Esophagus muscularis mucosa (tissue), 4 donors: ENCODE results near the gene CHST15. TPM values are rescaled to one million over a fixed set of nuclear protein-coding genes. Genes with fewer than 3 reads are reported as not detected.

Experiments
- DNase-seq: peaks from one replicate; pipeline ENCODE4 v3.0.0-alpha.2; 2017; ENCODE audit errors: extremely low spot score
- H3K27ac ChIP-seq, 4 donors: fragments of 200-600 bp; sonication (generic); replicated peaks in 1 of 4; 1 replicate in 3 of 4; 2 replicates in 1 of 4; pipeline ENCODE4 v1.5.1; 2016 to 2019; ENCODE audit warnings: mild to moderate bottlenecking in 1 of 4
- H3K27me3 ChIP-seq, 4 donors: fragments of 200-600 bp; sonication (generic); one replicate each; pipeline versions ENCODE4 v1.5.1 to v1.6.0; 2016 to 2019
- H3K36me3 ChIP-seq, 4 donors: fragments of 200-600 bp; sonication (generic); one replicate each; pipeline ENCODE4 v1.5.1; 2016 to 2019
- H3K4me1 ChIP-seq, 4 donors: fragments of 200-600 bp; sonication (generic); one replicate each; pipeline ENCODE4 v1.5.1; 2016 to 2019
- H3K4me3 ChIP-seq, 4 donors: fragments of 200-600 bp; sonication (generic); 1 replicate in 2 of 4; 2 replicates in 2 of 4; pipeline ENCODE4 v1.5.1; 2016 to 2019; ENCODE audit warnings: mild to moderate bottlenecking in 4 of 4, moderate library complexity in 1 of 4
- H3K9me3 ChIP-seq, 4 donors: fragments of 200-600 bp; sonication (generic); 1 replicate in 3 of 4; 2 replicates in 1 of 4; pipeline ENCODE4 v1.5.1; 2016 to 2019
- EP300 ChIP-seq: sonication (generic); formaldehyde crosslinking; IDR thresholded peaks from one replicate; pipeline ENCODE4 v1.6.1; 2017; ENCODE audit warnings: antibody characterized with exemption
- POLR2A ChIP-seq: fragments of 450-650 bp; IDR thresholded peaks from one replicate; pipeline ENCODE4 v1.6.1; 2017; ENCODE audit warnings: antibody characterized with exemption, moderate library complexity, mild to moderate bottlenecking, low read depth
- POLR2AphosphoS5 ChIP-seq, 2 donors: sonication (generic); formaldehyde crosslinking; IDR thresholded peaks; one replicate each; pipeline ENCODE4 v1.6.1; 2017; ENCODE audit warnings: antibody characterized with exemption in 2 of 2
- WGBS: methylation state at CpG from one replicate; pipeline ENCODE4 v1.1.5; 2018; 5-methylcytosine and 5-hydroxymethylcytosine counted together
- intact Hi-C: fragments of 100-400 bp; cut with DNase I; formaldehyde crosslinking; loops from one replicate; pipeline ENCODE4 v1.15.1; 2023
- total RNA-seq, 4 donors: library from RNA; depleted of rRNA; stranded (reverse); fragments of >200 nt; gene quantifications; one replicate each; pipeline versions ENCODE4 v1.1.0 to v1.2.1, GENCODE V29; 2016
- TF ChIP-seq, protein P1 (sequence below), 3 experiments: fragments of 200-600 bp in 2 of 3; fragments of 450-650 bp in 1 of 3; sonication (generic) in 2 of 3; IDR thresholded peaks; one replicate each; pipeline ENCODE4 v1.5.1; 2017 to 2019; ENCODE audit warnings: antibody characterized with exemption in 3 of 3, mild to moderate bottlenecking in 2 of 3, moderate library complexity in 1 of 3

CHST15 gene
- total RNA-seq, 4 donors from 2014 or later, result 48.2 to 76.1 (median 62.5) TPM

DNA sequence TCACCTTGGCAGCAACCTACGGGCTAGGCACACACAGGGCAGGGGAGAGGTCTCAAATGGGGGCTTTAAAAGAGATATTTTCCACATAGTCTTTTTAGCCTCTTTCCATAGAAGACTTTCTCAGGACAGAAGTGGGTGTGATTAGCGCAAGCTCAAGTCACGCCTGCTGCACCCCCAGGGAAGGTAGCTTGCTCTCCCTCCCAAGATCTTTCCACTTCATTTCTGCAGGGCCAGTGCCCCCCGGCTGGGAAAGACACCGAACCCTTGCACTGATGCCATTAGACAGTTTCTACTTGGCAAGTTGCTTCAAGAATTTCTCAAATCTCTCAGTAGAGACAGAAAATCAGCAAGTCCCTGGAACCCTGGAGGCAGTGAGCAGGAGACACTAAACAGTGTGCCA, 19.4 kb downstream of the CHST15 start:
- DNase-seq, result no peak
- Histone ChIP-seq H3K27ac (no peak overlapping the region), H3K27me3 (no peaks in the 10 kb centered on the region), H3K4me1 (peaks cover 11 to 96% (median 89%) of the 10 kb centered on the region in 4 donors), H3K36me3 (no peaks in the 10 kb centered on the region), H3K4me3 (no peak overlapping the region), H3K9me3 (no peaks in the 10 kb centered on the region)
- no peak for TF ChIP-seq POLR2A
- TF ChIP-seq, protein P1, sequence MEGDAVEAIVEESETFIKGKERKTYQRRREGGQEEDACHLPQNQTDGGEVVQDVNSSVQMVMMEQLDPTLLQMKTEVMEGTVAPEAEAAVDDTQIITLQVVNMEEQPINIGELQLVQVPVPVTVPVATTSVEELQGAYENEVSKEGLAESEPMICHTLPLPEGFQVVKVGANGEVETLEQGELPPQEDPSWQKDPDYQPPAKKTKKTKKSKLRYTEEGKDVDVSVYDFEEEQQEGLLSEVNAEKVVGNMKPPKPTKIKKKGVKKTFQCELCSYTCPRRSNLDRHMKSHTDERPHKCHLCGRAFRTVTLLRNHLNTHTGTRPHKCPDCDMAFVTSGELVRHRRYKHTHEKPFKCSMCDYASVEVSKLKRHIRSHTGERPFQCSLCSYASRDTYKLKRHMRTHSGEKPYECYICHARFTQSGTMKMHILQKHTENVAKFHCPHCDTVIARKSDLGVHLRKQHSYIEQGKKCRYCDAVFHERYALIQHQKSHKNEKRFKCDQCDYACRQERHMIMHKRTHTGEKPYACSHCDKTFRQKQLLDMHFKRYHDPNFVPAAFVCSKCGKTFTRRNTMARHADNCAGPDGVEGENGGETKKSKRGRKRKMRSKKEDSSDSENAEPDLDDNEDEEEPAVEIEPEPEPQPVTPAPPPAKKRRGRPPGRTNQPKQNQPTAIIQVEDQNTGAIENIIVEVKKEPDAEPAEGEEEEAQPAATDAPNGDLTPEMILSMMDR (IDR thresholded peaks at IDR 0.05), result no peak
- TF ChIP-seq EP300, result no peak
- no peak for TF ChIP-seq POLR2AphosphoS5 (IDR thresholded peaks at IDR 0.05)
- WGBS, result 92% methylated on average over 5 of the region's 5 CpGs
- intact Hi-C loops, result no loop called here

DNA sequence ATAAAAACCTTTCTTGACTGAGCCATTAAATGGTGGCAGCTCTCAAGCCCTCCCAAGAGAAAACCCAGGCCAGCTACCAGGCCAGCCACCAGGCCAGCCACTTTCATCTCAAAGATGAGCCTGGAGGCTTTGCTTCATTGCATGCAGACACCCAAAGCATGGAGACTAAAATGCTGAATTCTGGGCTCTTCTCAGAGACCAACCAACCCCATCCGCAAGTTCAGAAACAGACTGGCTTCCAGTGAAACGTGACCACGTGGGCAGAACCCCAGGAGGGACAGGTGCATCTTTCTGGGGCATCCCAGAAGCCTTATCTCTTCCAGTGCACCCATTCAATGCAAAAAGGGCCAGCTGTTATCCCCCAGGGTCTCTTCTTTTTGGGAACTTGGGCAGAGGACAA, 20.9 kb downstream of the CHST15 start:
- Histone ChIP-seq H3K9me3 (no peaks in the 10 kb centered on the region), H3K27ac (peak overlapping the region in 2 of 4 donors; percentile 38 to 54), H3K4me3 (no peak overlapping the region), H3K4me1 (peaks cover 11 to 94% (median 87%) of the 10 kb centered on the region in 4 donors), H3K27me3 (no peaks in the 10 kb centered on the region), H3K36me3 (no peaks in the 10 kb centered on the region)
- intact Hi-C loops, result no loop called here
- 92% methylated on average over 3 of the region's 3 CpGs for WGBS
- TF ChIP-seq POLR2AphosphoS5 (IDR thresholded peaks at IDR 0.05) (no peak), POLR2A (no peak), EP300 (no peak)
- TF ChIP-seq, protein P1 (IDR thresholded peaks at IDR 0.05), result no peak
- DNase-seq, result no peak

DNA sequence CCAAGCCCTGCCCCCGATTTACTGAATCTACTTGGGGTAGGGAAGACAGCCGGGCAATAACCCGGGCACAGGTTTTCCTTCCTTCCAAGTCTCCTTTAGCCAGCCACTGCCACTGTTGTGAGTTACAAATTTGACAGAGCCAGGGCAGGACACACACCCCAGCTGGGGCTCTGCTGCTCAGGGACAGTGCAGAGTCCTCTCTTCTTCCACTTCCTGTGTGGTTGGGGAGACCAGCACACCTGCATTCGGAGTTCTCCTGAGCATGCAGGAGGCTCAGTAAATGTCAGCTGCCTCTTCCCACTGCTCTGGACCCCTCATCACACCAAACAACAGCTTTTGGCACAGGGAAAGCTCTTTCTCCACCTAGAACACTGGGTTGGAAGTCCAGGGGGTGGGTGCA, 21.3 kb downstream of the CHST15 start:
- H3K36me3 ChIP-seq, result no peaks in the 10 kb centered on the region
- no peak for DNase-seq
- peak overlapping the region in 3 of 4 donors; percentile 38 to 54 (median 43) for H3K27ac ChIP-seq
- TF ChIP-seq POLR2AphosphoS5 (IDR thresholded peaks at IDR 0.05) (no peak), EP300 (no peak), POLR2A (no peak)
- TF ChIP-seq, protein P1 (IDR thresholded peaks at IDR 0.05), result no peak
- WGBS, result 78% methylated on average over 3 of the region's 4 CpGs
- H3K27me3 ChIP-seq, result no peaks in the 10 kb centered on the region
- H3K4me3 ChIP-seq, result no peak overlapping the region
- peaks cover 14 to 94% (median 87%) of the 10 kb centered on the region in 4 donors for H3K4me1 ChIP-seq
- intact Hi-C loops, result no loop called here
- no peaks in the 10 kb centered on the region for H3K9me3 ChIP-seq

DNA sequence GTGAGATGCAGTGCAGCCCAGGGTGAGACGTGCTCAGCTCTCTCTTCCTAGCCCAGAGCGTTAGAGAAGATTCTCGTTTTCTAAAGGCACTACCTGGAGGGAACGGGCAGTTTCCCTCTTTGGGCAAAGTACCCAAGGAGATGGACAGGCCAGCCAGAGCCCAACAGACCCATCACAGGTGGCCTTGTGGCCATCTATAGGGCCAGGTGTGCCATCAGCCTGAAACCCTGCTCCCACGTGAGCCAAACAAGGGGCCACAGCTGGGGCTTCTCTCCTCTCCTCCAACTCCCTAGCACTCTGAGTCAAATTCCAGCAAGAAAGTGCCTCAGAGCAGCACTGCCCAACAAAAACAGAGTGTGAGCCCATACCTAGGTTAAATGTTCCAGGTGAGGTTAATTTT, 22.3 kb downstream of the CHST15 start:
- Histone ChIP-seq H3K9me3 (no peaks in the 10 kb centered on the region), H3K36me3 (no peaks in the 10 kb centered on the region), H3K4me1 (peaks cover 18 to 94% (median 87%) of the 10 kb centered on the region in 4 donors), H3K27ac (peak overlapping the region in 1 of 4 donors; percentile 54), H3K4me3 (no peak overlapping the region), H3K27me3 (no peaks in the 10 kb centered on the region)
- intact Hi-C loops, result no loop called here
- DNase-seq, result no peak
- 77% methylated on average over 5 of the region's 5 CpGs for WGBS
- TF ChIP-seq POLR2AphosphoS5 (IDR thresholded peaks at IDR 0.05), result no peak
- TF ChIP-seq, protein P1 (IDR thresholded peaks at IDR 0.05), result no peak
- no peak for TF ChIP-seq EP300
- no peak for TF ChIP-seq POLR2A

DNA sequence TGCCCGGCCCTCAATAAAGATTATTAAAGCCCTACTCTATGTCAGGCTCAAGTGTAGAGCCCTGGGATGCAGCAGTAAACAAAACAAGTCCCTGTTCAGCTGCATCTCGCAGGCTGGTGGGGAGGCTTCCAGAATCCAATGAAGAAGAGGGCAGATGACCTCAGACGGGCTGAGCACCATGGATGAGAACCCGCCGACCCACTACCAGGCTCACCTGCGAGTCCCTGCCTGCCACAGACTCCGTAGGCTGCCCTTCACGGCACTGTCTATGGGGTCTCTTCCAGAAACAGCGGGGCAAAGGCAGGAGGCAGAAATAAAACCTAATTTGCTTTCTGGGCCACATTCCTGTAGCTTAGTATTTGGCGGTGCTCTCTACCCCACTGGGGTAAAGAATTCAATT, 22.7 kb downstream of the CHST15 start:
- no peaks in the 10 kb centered on the region for H3K36me3 ChIP-seq
- H3K9me3 ChIP-seq, result no peaks in the 10 kb centered on the region
- no peaks in the 10 kb centered on the region for H3K27me3 ChIP-seq
- 86% methylated on average over 10 of the region's 10 CpGs for WGBS
- DNase-seq, result no peak
- peak overlapping the region in 2 of 4 donors; percentile 10 to 54 for H3K27ac ChIP-seq
- peaks cover 17 to 94% (median 87%) of the 10 kb centered on the region in 4 donors for H3K4me1 ChIP-seq
- TF ChIP-seq, protein P1 (IDR thresholded peaks at IDR 0.05), result no peak
- no peak for TF ChIP-seq POLR2A
- TF ChIP-seq EP300, result no peak
- no peak for TF ChIP-seq POLR2AphosphoS5 (IDR thresholded peaks at IDR 0.05)
- intact Hi-C loops, result no loop called here
- no peak overlapping the region for H3K4me3 ChIP-seq
